HS-5 (cell line): ENCODE results near the gene PNKD.
"Not testable (repeated sequence)": the region's sequence is repeated elsewhere in the genome, so short reads cannot be mapped to it uniquely, and the experiment has no call there.

Experiments used
- DNase-seq: peaks from one replicate; pipeline ENCODE4 v3.0.0-alpha.2; 2012; ENCODE audit warnings: low read depth

The PNKD gene

GRCh38 chr2:218291318-218292047 lies 21.2 kb downstream of the PNKD start:
- DNase-seq: no peak

- DNase-seq: no peak
Observed at GRCh38 chr2:218292048-218293014, 22.0 kb downstream of the PNKD start, which contains the start of gene TMBIM1. TMBIM1 (minus strand) TSS chr2:218292503; CDS start chr2:218282141, 10,362 bp downstream.

GRCh38 chr2:218293715-218294429 lies 23.6 kb downstream of the PNKD start:
- no peak for DNase-seq

GRCh38 chr2:218294430-218295022 lies 24.2 kb downstream of the PNKD start:
- no peak for DNase-seq

- no peak for DNase-seq
Observed at GRCh38 chr2:218295029-218295428, 24.7 kb downstream of the PNKD start.

- DNase-seq: no peak
Observed at GRCh38 chr2:218296200-218296599, 25.9 kb downstream of the PNKD start.

- DNase-seq: no peak
Observed at GRCh38 chr2:218296847-218297246, 26.5 kb downstream of the PNKD start.

- DNase-seq: no peak
Observed at GRCh38 chr2:218298314-218298875, 28.1 kb downstream of the PNKD start.

GRCh38 chr2:218300141-218300540 lies 29.8 kb downstream of the PNKD start:
- DNase-seq: no peak

- peak; percentile 58 for DNase-seq
Observed at GRCh38 chr2:218301176-218301819, 31.0 kb downstream of the PNKD start.

- no peak for DNase-seq
Observed at GRCh38 chr2:218305383-218305782, 35.1 kb downstream of the PNKD start.

- no peak for DNase-seq
Observed at GRCh38 chr2:218306184-218306920, 36.0 kb downstream of the PNKD start.

GRCh38 chr2:218307415-218308090 lies 37.2 kb downstream of the PNKD start:
- DNase-seq: no peak

- DNase-seq: no peak
Observed at GRCh38 chr2:218310853-218311540, 40.7 kb downstream of the PNKD start.

- DNase-seq: not testable (repeated sequence)
Observed at GRCh38 chr2:218311541-218312266, 41.4 kb downstream of the PNKD start.

GRCh38 chr2:218312267-218312756 lies 42.0 kb downstream of the PNKD start:
- DNase-seq: no peak

GRCh38 chr2:218313356-218313755 lies 43.0 kb downstream of the PNKD start:
- DNase-seq: no peak

- not testable (repeated sequence) for DNase-seq
Observed at GRCh38 chr2:218314764-218315163, 44.4 kb downstream of the PNKD start.
